SU-DHL-6 (cell line): Measurements from ENCODE around the gene SPTBN1.
A peak's percentile ranks its signal among the peaks of the same experiment; 100 is the strongest.

ENCODE experiments used
- H2AFZ ChIP-seq: fragments of 200-600 bp; sonication (generic); 2 replicates; pipeline ENCODE4 v1.6.1; 2014; ENCODE audit warnings: low read depth, mild to moderate bottlenecking, moderate library complexity, mixed read lengths, antibody characterized with exemption, low read length; ENCODE audit not compliant: severe bottlenecking
- H3F3A ChIP-seq: fragments of 200-600 bp; shearing (Covaris generic); 2 replicates; pipeline ENCODE4 v1.6.0; 2016; ENCODE audit warnings: antibody characterized with exemption, mild to moderate bottlenecking; ENCODE audit not compliant: insufficient read depth
- H3K27ac ChIP-seq: fragments of 200-600 bp; sonication (generic); 2 replicates; pipeline ENCODE4 v1.5.1; 2016; ENCODE audit warnings: low read depth, mild to moderate bottlenecking, low read length, moderate library complexity, mixed read lengths
- H3K27me3 ChIP-seq: fragments of 200-600 bp; sonication (generic), shearing (Covaris generic); 2 replicates; pipeline ENCODE4 v1.6.0; 2014; ENCODE audit warnings: mild to moderate bottlenecking, low read length
- H3K36me3 ChIP-seq: fragments of 200-600 bp; sonication (generic); 2 replicates; pipeline ENCODE4 v1.6.1; 2014; ENCODE audit warnings: mild to moderate bottlenecking, low read length, mixed read lengths
- H3K4me2 ChIP-seq: fragments of 300-600, 200-600 bp; shearing (Covaris generic), sonication (generic); 2 replicates; pipeline ENCODE4 v1.6.0; 2014; ENCODE audit warnings: low read length, low read depth, mild to moderate bottlenecking; ENCODE audit not compliant: poor library complexity, severe bottlenecking
- H3K4me3 ChIP-seq: fragments of 200-600 bp; sonication (generic); 2 replicates; pipeline ENCODE4 v1.5.1; 2014; ENCODE audit warnings: antibody characterized with exemption, low read length, mild to moderate bottlenecking, mixed read lengths; ENCODE audit not compliant: insufficient read depth, poor library complexity, severe bottlenecking
- H3K79me2 ChIP-seq: fragments of 200-600 bp; sonication (generic); 2 replicates; pipeline ENCODE4 v1.6.1; 2014; ENCODE audit warnings: mild to moderate bottlenecking, low read length, moderate library complexity; ENCODE audit not compliant: insufficient read depth
- H3K9ac ChIP-seq: fragments of 200-600 bp; sonication (generic); 2 replicates; pipeline ENCODE4 v1.7.0; 2014; ENCODE audit warnings: mild to moderate bottlenecking, low read length
- H3K9me2 ChIP-seq: fragments of 200-600 bp; sonication (generic); replicated peaks from 2 replicates; pipeline ENCODE4 v1.6.1; 2014; ENCODE audit warnings: low read length; ENCODE audit not compliant: insufficient read depth
- H3K9me3 ChIP-seq: fragments of 200-600 bp; sonication (generic); 2 replicates; pipeline ENCODE4 v1.6.1; 2014; ENCODE audit warnings: low read length, mixed read lengths; ENCODE audit not compliant: insufficient read depth
- H4K20me1 ChIP-seq: fragments of 200-600 bp; sonication (generic); 2 replicates; pipeline ENCODE4 v1.6.1; 2014; ENCODE audit warnings: low read depth, mild to moderate bottlenecking, antibody characterized with exemption, low read length, moderate library complexity, mixed read lengths
- EZH2phosphoT487 ChIP-seq: fragments of 200-600 bp; sonication (generic), shearing (Covaris generic); conservative IDR thresholded peaks from 2 replicates; pipeline ENCODE4 v1.6.1; 2018; ENCODE audit warnings: mild to moderate bottlenecking, antibody characterized with exemption, low read length, moderate library complexity, mixed read lengths
- TF ChIP-seq, protein P1 (sequence below): fragments of 200-600 bp; sonication (generic); IDR thresholded peaks from one replicate; pipeline ENCODE4 v1.5.1; 2017; ENCODE audit warnings: antibody characterized with exemption, mild to moderate bottlenecking, low read length, moderate library complexity; ENCODE audit not compliant: insufficient read depth, poor library complexity, severe bottlenecking

The SPTBN1 gene

GRCh38 chr2:54657664-54658083, 201.5 kb downstream of the SPTBN1 start:
- H3K9me3 ChIP-seq: no peaks in the 10 kb centered on the region
- no peaks in the 10 kb centered on the region for H3F3A ChIP-seq
- H3K9ac ChIP-seq: no peak overlapping the region
- no peaks in the 10 kb centered on the region for H4K20me1 ChIP-seq
- no peak overlapping the region for H2AFZ ChIP-seq
- H3K4me3 ChIP-seq: no peak overlapping the region
- H3K36me3 ChIP-seq: no peaks in the 10 kb centered on the region; the same call in 1 of the 2 replicates
- no peak overlapping the region for H3K27ac ChIP-seq
- H3K4me2 ChIP-seq: no peak overlapping the region
- H3K9me2 ChIP-seq: no peaks in the 10 kb centered on the region
- H3K27me3 ChIP-seq: no peaks in the 10 kb centered on the region
- no peak for TF ChIP-seq EZH2phosphoT487
- TF ChIP-seq, protein P1, sequence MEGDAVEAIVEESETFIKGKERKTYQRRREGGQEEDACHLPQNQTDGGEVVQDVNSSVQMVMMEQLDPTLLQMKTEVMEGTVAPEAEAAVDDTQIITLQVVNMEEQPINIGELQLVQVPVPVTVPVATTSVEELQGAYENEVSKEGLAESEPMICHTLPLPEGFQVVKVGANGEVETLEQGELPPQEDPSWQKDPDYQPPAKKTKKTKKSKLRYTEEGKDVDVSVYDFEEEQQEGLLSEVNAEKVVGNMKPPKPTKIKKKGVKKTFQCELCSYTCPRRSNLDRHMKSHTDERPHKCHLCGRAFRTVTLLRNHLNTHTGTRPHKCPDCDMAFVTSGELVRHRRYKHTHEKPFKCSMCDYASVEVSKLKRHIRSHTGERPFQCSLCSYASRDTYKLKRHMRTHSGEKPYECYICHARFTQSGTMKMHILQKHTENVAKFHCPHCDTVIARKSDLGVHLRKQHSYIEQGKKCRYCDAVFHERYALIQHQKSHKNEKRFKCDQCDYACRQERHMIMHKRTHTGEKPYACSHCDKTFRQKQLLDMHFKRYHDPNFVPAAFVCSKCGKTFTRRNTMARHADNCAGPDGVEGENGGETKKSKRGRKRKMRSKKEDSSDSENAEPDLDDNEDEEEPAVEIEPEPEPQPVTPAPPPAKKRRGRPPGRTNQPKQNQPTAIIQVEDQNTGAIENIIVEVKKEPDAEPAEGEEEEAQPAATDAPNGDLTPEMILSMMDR: peak; percentile 50
- no peaks in the 10 kb centered on the region for H3K79me2 ChIP-seq

DNA sequence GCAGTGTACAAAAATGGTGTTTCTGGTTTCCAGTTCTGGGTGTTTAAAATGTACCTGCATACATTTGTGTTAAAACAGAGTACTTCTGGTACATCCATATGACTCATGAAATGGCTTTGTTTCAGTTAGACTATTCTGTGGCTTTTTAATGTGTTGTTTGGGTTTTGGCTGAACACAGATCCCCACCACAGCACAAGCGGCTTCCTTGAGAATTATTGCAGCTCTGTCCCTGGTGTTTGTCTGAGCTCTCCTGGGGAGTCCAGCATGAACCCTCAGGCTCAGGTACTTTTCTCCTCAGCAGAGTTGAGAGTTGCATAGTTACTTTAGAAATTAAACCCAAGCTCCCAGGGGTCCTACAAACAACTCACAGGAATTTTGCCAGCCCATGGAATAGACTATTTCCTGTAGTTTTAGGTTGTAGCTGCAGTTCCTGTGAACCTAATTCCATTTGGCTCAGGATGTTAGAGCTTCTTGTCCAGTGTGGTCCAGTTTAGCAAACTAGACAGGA, 202.5 kb downstream of the SPTBN1 start:
- Histone ChIP-seq H3F3A (no peaks in the 10 kb centered on the region), H3K4me3 (no peak overlapping the region)

GRCh38 chr2:54659527-54659926, 203.4 kb downstream of the SPTBN1 start:
- H3K27ac ChIP-seq: no peak overlapping the region
- no peak overlapping the region for H3K9ac ChIP-seq
- no peaks in the 10 kb centered on the region for H3K9me3 ChIP-seq
- no peaks in the 10 kb centered on the region for H3F3A ChIP-seq
- no peaks in the 10 kb centered on the region for H3K9me2 ChIP-seq
- no peak overlapping the region for H2AFZ ChIP-seq
- H3K79me2 ChIP-seq: no peaks in the 10 kb centered on the region
- H3K4me3 ChIP-seq: no peak overlapping the region
- no peaks in the 10 kb centered on the region; the same call in 1 of the 2 replicates for H3K36me3 ChIP-seq
- TF ChIP-seq EZH2phosphoT487: no peak
- TF ChIP-seq, protein P1: no peak
- H3K27me3 ChIP-seq: no peaks in the 10 kb centered on the region
- no peaks in the 10 kb centered on the region for H4K20me1 ChIP-seq
- H3K4me2 ChIP-seq: no peak overlapping the region

More for the DNA sequence above, 202.5 kb downstream of the SPTBN1 start:
- no peaks in the 10 kb centered on the region for H3K9me2 ChIP-seq
- no peak overlapping the region for H3K27ac ChIP-seq
- no peaks in the 10 kb centered on the region for H3K79me2 ChIP-seq
- H3K27me3 ChIP-seq: no peaks in the 10 kb centered on the region
- H4K20me1 ChIP-seq: no peaks in the 10 kb centered on the region
- H2AFZ ChIP-seq: no peak overlapping the region
- H3K36me3 ChIP-seq: no peaks in the 10 kb centered on the region; the same call in 1 of the 2 replicates
- H3K4me2 ChIP-seq: no peak overlapping the region
- no peak overlapping the region for H3K9ac ChIP-seq
- no peaks in the 10 kb centered on the region for H3K9me3 ChIP-seq
- TF ChIP-seq, protein P1: no peak
- TF ChIP-seq EZH2phosphoT487: no peak
